PC-9 (cell line): ENCODE measurements around the gene PPAT.

ENCODE experiments used
- CTCF ChIP-seq: fragments of 200-600 bp; sonication (generic); conservative IDR thresholded peaks from 2 replicates; pipeline ENCODE4 v1.6.1; 2017; ENCODE audit warnings: mixed run types, antibody characterized with exemption, mild to moderate bottlenecking, moderate library complexity
- EZH2 ChIP-seq: fragments of 200-600 bp; sonication (generic); IDR thresholded peaks from 2 replicates; pipeline ENCODE4 v1.8.0; 2017; ENCODE audit warnings: antibody characterized with exemption, low read depth

- no peak for TF ChIP-seq CTCF
- TF ChIP-seq EZH2 = no peak
Measured at GRCh38 chr4:56463711-56464110, 28.3 kb upstream of the PPAT start.
